GM12801 (cell line): ENCODE results near the gene AGL.

Experiments
- CTCF ChIP-seq: IDR thresholded peaks from one replicate; pipeline ENCODE4 v1.5.1; 2011; ENCODE audit warnings: control low read depth; ENCODE audit not compliant: insufficient read length; ENCODE audit errors: extremely low read depth

Gene AGL

GRCh38 chr1:99886841-99887240, 36.7 kb downstream of the AGL start:
- TF ChIP-seq CTCF: no peak

- no peak for TF ChIP-seq CTCF
Measured at GRCh38 chr1:99887890-99888289, 37.7 kb downstream of the AGL start.

GRCh38 chr1:99891997-99892396, 41.8 kb downstream of the AGL start:
- TF ChIP-seq CTCF: no peak

- TF ChIP-seq CTCF: no peak
Measured at GRCh38 chr1:99906535-99906934, 56.4 kb downstream of the AGL start.

GRCh38 chr1:99917214-99917613, 67.1 kb downstream of the AGL start:
- no peak for TF ChIP-seq CTCF

- TF ChIP-seq CTCF: no peak
Measured at GRCh38 chr1:99919220-99919619, 69.1 kb downstream of the AGL start.

GRCh38 chr1:99934801-99935200, 84.6 kb downstream of the AGL start:
- TF ChIP-seq CTCF: no peak

GRCh38 chr1:99935534-99935933, 85.4 kb downstream of the AGL start:
- no peak for TF ChIP-seq CTCF
